Activated T-helper 2 cell treated with anti-CD3 and anti-CD28 coated beads, Interferon-gamma antibody, Interleukin-2, Interleukin-4, amounts not matched to agents 10 μg/mL and 5 μg/mL and 100 μg/mL, durations not matched to agents 14 hours and 24 hours and 36 hours (primary cell): ENCODE results near the gene MAN2A2. TPM values are rescaled to one million over a fixed set of nuclear protein-coding genes. Genes with fewer than 3 reads are reported as not detected.
"Not testable (repeated sequence)": the region's sequence is repeated elsewhere in the genome, so short reads cannot be mapped to it uniquely, and the experiment has no call there.

ENCODE experiments used
- DNase-seq: peaks from one replicate; pipeline ENCODE4 v3.0.0; 2021; ENCODE audit warnings: low spot score
- H3K27ac Mint-ChIP-seq: one replicate; pipeline ENCODE4 v1.8.0; 2021; ENCODE audit warnings: mixed read lengths
- H3K27me3 Mint-ChIP-seq: one replicate; pipeline ENCODE4 v1.8.0; 2021; ENCODE audit warnings: low read depth, mixed read lengths
- H3K36me3 Mint-ChIP-seq: one replicate; pipeline ENCODE4 v1.8.0; 2021; ENCODE audit warnings: low read depth, mixed read lengths
- H3K4me1 Mint-ChIP-seq: one replicate; pipeline ENCODE4 v1.8.0; 2021; ENCODE audit warnings: low read depth, mixed read lengths
- H3K4me3 Mint-ChIP-seq: one replicate; pipeline ENCODE4 v1.8.0; 2021; ENCODE audit warnings: low read depth, mild to moderate bottlenecking, moderate library complexity, mixed read lengths
- H3K9me3 Mint-ChIP-seq: one replicate; pipeline ENCODE4 v1.8.0; 2021; ENCODE audit warnings: mixed read lengths
- intact Hi-C: fragments of 100-400 bp; cut with micrococcal nuclease; formaldehyde crosslinking; loops from one replicate; pipeline ENCODE4 v1.15.1; 2023
- total RNA-seq: library from RNA; stranded (reverse); gene quantifications from 2 replicates; pipeline ENCODE4 v1.2.3, GENCODE V29; 2022

The MAN2A2 gene
- total RNA-seq, 1 donor from 2014 or later = 201 TPM

DNA sequence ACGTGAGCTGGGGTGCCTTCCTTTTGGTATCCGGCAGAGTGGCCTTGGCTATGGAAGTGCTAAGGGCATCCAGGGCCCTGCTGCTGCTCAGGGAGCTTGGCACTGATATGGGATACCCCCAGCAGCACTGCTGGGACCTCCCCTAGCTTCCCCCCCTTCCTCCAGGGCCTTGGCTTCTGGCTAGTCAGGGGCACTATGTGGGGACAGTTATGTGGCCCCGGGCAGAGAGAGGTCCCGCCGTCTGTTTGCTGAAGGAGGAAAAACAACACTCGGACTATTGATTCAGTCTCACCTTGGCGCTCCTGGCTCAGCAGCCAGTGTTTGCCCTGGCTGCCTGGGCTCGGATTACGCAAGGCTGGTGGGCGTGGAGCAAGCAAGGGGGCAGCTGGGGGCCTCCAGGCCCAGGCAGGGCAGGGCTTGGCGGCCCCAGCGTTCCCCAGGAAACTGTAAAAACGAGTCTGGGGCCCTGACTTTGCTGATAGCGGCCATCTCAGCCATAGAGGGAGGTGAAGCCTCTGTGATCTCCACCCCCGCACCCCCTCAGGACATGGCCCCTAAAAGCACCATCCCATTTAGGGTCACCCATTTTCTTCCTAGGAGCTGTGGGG, 29.0 kb upstream of the MAN2A2 start:
- DNase-seq = no peak
- H3K27me3 Mint-ChIP-seq = no peaks in the 10 kb centered on the region
- H3K36me3 Mint-ChIP-seq = peaks cover 85% of the 10 kb centered on the region
- intact Hi-C loops = loop anchor here (1.0 to 5.0 kb wide), 4 partner anchors 12 to 227 kb away; no protein-coding TSS in a partner anchor
- H3K27ac Mint-ChIP-seq = peak overlapping the region; percentile 92
- H3K4me3 Mint-ChIP-seq = peak overlapping the region; percentile 93
- no peaks in the 10 kb centered on the region for H3K9me3 Mint-ChIP-seq
- H3K4me1 Mint-ChIP-seq = peaks cover 46% of the 10 kb centered on the region

- H3K9me3 Mint-ChIP-seq = not testable (repeated sequence)
These were observed 28.1 kb upstream of the MAN2A2 start for GRCh38 chr15:90874986-90875385.

GRCh38 chr15:90875549-90875981, 27.5 kb upstream of the MAN2A2 start:
- peaks cover 35% of the 10 kb centered on the region for H3K4me1 Mint-ChIP-seq
- intact Hi-C loops = no loop called here
- H3K27ac Mint-ChIP-seq = peak overlapping the region; percentile 49
- peak overlapping the region; percentile 13 for H3K4me3 Mint-ChIP-seq
- DNase-seq = no peak
- peaks cover 85% of the 10 kb centered on the region for H3K36me3 Mint-ChIP-seq
- no peaks in the 10 kb centered on the region for H3K27me3 Mint-ChIP-seq
- H3K9me3 Mint-ChIP-seq = no peaks in the 10 kb centered on the region

More at GRCh38 chr15:90874986-90875385, 28.1 kb upstream of the MAN2A2 start:
- peaks cover 40% of the 10 kb centered on the region for H3K4me1 Mint-ChIP-seq
- peaks cover 86% of the 10 kb centered on the region for H3K36me3 Mint-ChIP-seq
- DNase-seq, H3K27me3 Mint-ChIP-seq: not testable (repeated sequence)
- intact Hi-C loops = loop anchor here (5.0 kb wide), 1 partner anchor 228 kb away; no protein-coding TSS in a partner anchor
- H3K4me3 Mint-ChIP-seq = peak overlapping the region; percentile 61
- peak overlapping the region; percentile 70 for H3K27ac Mint-ChIP-seq

DNA sequence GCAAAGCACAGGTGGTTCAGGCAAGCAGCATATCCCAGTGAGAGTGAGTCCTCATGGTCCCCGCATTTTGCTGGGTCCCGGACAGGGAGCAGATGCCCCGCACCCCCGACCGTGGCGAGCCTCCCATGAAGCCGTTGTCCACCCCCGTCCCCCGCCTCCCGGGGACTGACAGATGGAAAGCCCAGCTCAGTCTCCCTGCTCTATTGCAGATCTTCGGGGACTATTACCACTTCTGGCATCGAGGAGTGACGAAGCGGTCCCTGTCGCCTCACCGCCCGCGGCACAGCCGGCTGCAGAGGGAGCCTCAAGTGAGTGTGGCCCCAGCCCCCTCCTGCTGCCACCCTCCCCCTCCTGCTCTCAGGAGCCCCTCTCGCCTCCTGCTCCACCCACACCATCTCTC, 27.1 kb upstream of the MAN2A2 start:
- DNase-seq = no peak
- H3K36me3 Mint-ChIP-seq = peaks cover 85% of the 10 kb centered on the region
- H3K27me3 Mint-ChIP-seq = no peaks in the 10 kb centered on the region
- H3K27ac Mint-ChIP-seq = peak overlapping the region; percentile 62
- no peak overlapping the region for H3K4me3 Mint-ChIP-seq
- H3K9me3 Mint-ChIP-seq = no peaks in the 10 kb centered on the region
- intact Hi-C loops = no loop called here
- peaks cover 32% of the 10 kb centered on the region for H3K4me1 Mint-ChIP-seq

DNA sequence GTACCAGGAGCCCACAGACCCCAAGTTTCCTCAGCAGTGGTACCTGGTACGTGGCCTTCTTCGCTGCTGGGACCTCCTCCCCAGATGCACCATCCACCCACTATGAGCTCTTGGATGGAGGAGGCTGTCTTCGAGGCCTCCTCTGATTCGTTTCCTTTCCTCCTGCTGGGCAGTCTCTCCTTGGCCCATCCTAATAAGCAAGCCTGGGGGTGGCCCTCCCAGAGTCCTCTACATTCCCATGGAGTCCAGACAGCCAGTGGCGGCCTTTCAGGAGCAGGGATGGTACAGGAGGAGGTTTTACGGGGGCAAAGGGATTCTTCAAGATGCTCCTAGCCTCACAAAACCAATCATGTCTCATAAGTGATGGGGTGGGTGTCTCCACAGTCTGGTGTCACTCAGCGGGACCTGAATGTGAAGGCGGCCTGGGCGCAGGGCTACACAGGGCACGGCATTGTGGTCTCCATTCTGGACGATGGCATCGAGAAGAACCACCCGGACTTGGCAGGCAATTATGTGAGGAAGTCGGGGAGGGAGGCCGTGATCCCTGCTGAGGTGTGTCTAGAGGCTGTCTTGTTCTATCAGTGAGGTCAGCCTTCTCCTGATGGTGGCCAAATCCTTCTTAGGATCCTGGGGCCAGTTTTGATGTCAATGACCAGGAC, 26.5 kb upstream of the MAN2A2 start:
- peaks cover 32% of the 10 kb centered on the region for H3K4me1 Mint-ChIP-seq
- no peak for DNase-seq
- H3K4me3 Mint-ChIP-seq = peak overlapping the region; percentile 33
- no peaks in the 10 kb centered on the region for H3K9me3 Mint-ChIP-seq
- intact Hi-C loops = no loop called here
- H3K27me3 Mint-ChIP-seq = no peaks in the 10 kb centered on the region
- peaks cover 89% of the 10 kb centered on the region for H3K36me3 Mint-ChIP-seq
- H3K27ac Mint-ChIP-seq = peak overlapping the region; percentile 72

DNA sequence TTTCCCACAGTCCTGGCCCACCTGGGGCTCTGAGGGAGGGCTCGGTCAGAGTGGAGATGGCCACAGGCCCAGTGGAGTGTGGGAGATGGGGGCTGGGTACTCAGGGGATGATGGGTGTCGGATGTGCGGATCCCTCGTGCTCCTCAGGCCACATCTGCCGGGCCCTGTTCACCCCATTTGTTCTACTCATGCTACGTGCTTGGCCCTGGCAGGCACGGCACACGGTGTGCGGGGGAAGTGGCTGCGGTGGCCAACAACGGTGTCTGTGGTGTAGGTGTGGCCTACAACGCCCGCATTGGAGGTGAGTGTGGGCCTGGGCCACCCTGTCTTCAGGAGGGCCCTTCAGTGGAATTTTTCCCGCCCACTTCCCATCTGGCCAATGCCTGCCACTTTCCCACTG, 25.8 kb upstream of the MAN2A2 start:
- Mint-ChIP-seq H3K9me3 (no peaks in the 10 kb centered on the region), H3K36me3 (peaks cover 93% of the 10 kb centered on the region), H3K4me1 (peaks cover 32% of the 10 kb centered on the region), H3K27me3 (no peaks in the 10 kb centered on the region), H3K27ac (peak overlapping the region; percentile 72), H3K4me3 (no peak overlapping the region)
- intact Hi-C loops = no loop called here
- no peak for DNase-seq

DNA sequence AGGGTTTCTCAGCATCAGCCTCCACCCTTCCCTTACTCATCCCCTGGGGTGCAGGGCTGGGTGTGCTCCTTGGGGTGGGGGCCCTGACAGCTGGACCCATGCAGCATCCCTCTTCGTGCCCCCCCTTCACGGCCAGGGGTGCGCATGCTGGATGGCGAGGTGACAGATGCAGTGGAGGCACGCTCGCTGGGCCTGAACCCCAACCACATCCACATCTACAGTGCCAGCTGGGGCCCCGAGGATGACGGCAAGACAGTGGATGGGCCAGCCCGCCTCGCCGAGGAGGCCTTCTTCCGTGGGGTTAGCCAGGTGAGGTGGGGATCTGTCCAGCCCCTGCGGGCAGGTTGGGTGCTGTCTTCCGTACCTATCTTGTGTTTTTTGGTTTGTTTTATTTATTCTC, 25.1 kb upstream of the MAN2A2 start:
- intact Hi-C loops = no loop called here
- H3K4me1 Mint-ChIP-seq = peaks cover 32% of the 10 kb centered on the region
- H3K27ac Mint-ChIP-seq = peak overlapping the region; percentile 21
- peaks cover 92% of the 10 kb centered on the region for H3K36me3 Mint-ChIP-seq
- no peaks in the 10 kb centered on the region for H3K27me3 Mint-ChIP-seq
- no peak for DNase-seq
- H3K4me3 Mint-ChIP-seq = no peak overlapping the region
- no peaks in the 10 kb centered on the region for H3K9me3 Mint-ChIP-seq

- Mint-ChIP-seq H3K27me3 (no peaks in the 10 kb centered on the region), H3K4me3 (no peak overlapping the region), H3K36me3 (peaks cover 91% of the 10 kb centered on the region), H3K27ac (peak overlapping the region; percentile 21), H3K4me1 (peaks cover 34% of the 10 kb centered on the region), H3K9me3 (no peaks in the 10 kb centered on the region)
- intact Hi-C loops = no loop called here
- no peak for DNase-seq
These were observed 24.4 kb upstream of the MAN2A2 start for GRCh38 chr15:90878660-90879059.

- intact Hi-C loops = no loop called here
- no peaks in the 10 kb centered on the region for H3K27me3 Mint-ChIP-seq
- no peak overlapping the region for H3K4me3 Mint-ChIP-seq
- peak overlapping the region; percentile 49 for H3K27ac Mint-ChIP-seq
- peaks cover 30% of the 10 kb centered on the region for H3K4me1 Mint-ChIP-seq
- no peaks in the 10 kb centered on the region for H3K9me3 Mint-ChIP-seq
- no peak for DNase-seq
- H3K36me3 Mint-ChIP-seq = peaks cover 83% of the 10 kb centered on the region
These were observed 23.3 kb upstream of the MAN2A2 start for GRCh38 chr15:90879730-90880366.

DNA sequence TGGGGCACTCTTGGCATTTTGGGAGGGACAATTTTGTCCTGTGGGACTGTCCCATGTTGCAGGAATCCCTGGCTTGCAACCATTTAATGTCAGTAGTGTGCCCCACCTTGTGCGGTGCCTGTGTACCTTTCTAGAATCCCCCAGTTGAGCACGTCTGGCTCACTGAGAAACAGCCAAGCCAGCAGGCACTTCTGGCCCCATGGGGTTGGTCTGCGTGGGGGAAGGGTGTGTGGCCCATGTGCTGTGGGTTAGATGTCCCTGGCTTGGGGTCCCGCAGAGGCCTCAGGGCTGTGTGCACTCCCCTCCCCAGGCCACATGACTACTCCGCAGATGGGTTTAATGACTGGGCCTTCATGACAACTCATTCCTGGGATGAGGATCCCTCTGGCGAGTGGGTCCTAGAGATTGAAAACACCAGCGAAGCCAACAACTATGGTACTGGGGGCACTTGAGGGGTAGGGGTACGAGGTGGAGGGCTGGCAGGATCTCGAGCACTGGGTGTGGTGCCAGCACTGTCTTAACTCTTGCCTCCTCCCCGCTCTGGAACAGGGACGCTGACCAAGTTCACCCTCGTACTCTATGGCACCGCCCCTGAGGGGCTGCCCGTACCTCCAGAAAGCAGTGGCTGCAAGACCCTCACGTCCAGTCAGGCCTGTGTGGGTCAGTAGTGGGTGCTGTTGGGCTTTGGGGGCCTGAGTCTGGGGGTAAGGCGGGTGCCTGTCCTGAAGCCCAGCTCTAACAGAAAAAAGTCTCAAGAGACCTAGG, 22.5 kb upstream of the MAN2A2 start:
- no peaks in the 10 kb centered on the region for H3K9me3 Mint-ChIP-seq
- no peak for DNase-seq
- no peaks in the 10 kb centered on the region for H3K27me3 Mint-ChIP-seq
- H3K27ac Mint-ChIP-seq = no peak overlapping the region
- peaks cover 34% of the 10 kb centered on the region for H3K4me1 Mint-ChIP-seq
- intact Hi-C loops = no loop called here
- H3K4me3 Mint-ChIP-seq = no peak overlapping the region
- peaks cover 79% of the 10 kb centered on the region for H3K36me3 Mint-ChIP-seq

DNA sequence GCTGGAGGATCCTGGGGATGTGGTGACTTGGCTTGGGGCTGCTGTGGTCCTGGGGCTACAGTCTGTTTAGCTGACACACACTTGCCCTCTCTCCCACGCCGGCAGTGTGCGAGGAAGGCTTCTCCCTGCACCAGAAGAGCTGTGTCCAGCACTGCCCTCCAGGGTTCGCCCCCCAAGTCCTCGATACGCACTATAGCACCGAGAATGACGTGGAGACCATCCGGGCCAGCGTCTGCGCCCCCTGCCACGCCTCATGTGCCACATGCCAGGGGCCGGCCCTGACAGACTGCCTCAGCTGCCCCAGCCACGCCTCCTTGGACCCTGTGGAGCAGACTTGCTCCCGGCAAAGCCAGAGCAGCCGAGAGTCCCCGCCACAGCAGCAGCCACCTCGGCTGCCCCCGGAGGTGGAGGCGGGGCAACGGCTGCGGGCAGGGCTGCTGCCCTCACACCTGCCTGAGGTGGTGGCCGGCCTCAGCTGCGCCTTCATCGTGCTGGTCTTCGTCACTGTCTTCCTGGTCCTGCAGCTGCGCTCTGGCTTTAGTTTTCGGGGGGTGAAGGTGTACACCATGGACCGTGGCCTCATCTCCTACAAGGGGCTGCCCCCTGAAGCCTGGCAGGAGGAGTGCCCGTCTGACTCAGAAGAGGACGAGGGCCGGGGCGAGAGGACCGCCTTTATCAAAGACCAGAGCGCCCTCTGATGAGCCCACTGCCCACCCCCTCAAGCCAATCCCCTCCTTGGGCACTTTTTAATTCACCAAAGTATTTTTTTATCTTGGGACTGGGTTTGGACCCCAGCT, 21.7 kb upstream of the MAN2A2 start:
- Mint-ChIP-seq H3K9me3 (no peaks in the 10 kb centered on the region), H3K36me3 (peaks cover 76% of the 10 kb centered on the region), H3K27me3 (no peaks in the 10 kb centered on the region), H3K27ac (no peak overlapping the region), H3K4me3 (no peak overlapping the region), H3K4me1 (peaks cover 41% of the 10 kb centered on the region)
- intact Hi-C loops = no loop called here
- DNase-seq = no peak
